SK-N-SH (cell line): Measurements from ENCODE around the gene ARAP1.

Source experiments
- CTCF ChIP-seq: fragments of 200-600 bp; sonication (generic); IDR thresholded peaks from 2 replicates; pipeline ENCODE4 v1.6.1; 2017; ENCODE audit warnings: antibody characterized with exemption, mild to moderate bottlenecking, moderate library complexity
- EP300 ChIP-seq, 2 experiments: IDR thresholded peaks; 2 replicates each; pipeline versions ENCODE4 v1.4.0 to v1.6.1; 2012; ENCODE audit warnings: borderline replicate concordance in 1 of 2, low read depth in 1 of 2, low read length in 1 of 2
- EZH2phosphoT487 ChIP-seq: fragments of 200-600 bp; sonication (generic); IDR thresholded peaks from 2 replicates; pipeline ENCODE4 v1.6.1; 2017; ENCODE audit warnings: low read depth, mixed run types, mild to moderate bottlenecking, antibody characterized with exemption, moderate library complexity, borderline replicate concordance
- FOXJ3 ChIP-seq: sonication (generic); formaldehyde crosslinking; IDR thresholded peaks from 2 replicates; pipeline ENCODE4 v1.5.1; 2020; ENCODE audit warnings: mild to moderate bottlenecking, missing genetic modification reagents
- FOXM1 ChIP-seq: IDR thresholded peaks from 2 replicates; pipeline ENCODE4 v1.4.0; 2012; ENCODE audit warnings: low read depth, mild to moderate bottlenecking
- JUND ChIP-seq: IDR thresholded peaks from 2 replicates; pipeline ENCODE4 v1.4.0; 2012
- MAX ChIP-seq: IDR thresholded peaks from 2 replicates; pipeline ENCODE4 v1.4.0; 2012; ENCODE audit warnings: low read depth
- MEF2A ChIP-seq: IDR thresholded peaks from 2 replicates; pipeline ENCODE4 v1.4.0; 2012; ENCODE audit warnings: low read depth, borderline replicate concordance
- POLR2AphosphoS5 ChIP-seq: IDR thresholded peaks from 2 replicates; pipeline ENCODE4 v1.6.1; 2012; ENCODE audit warnings: low read depth, low read length
- RCOR1 ChIP-seq: fragments of 150-350 bp; IDR thresholded peaks from 2 replicates; pipeline ENCODE4 v1.6.1; 2017; ENCODE audit warnings: antibody characterized with exemption, low read length
- USF1 ChIP-seq: IDR thresholded peaks from 2 replicates; pipeline ENCODE4 v1.4.0; 2012; ENCODE audit warnings: low read depth, borderline replicate concordance

GRCh38 chr11:72716290-72716689, 35.9 kb downstream of the ARAP1 start:
- TF ChIP-seq POLR2AphosphoS5 (no peak), CTCF (no peak), FOXM1 (no peak), EP300 (IDR thresholded peaks at IDR 0.05; ENCODE audit: borderline replicate concordance in 1 of 2, low read depth in 1 of 2, low read length in 1 of 2) (no peak), MEF2A (no peak), USF1 (no peak), MAX (no peak), EZH2phosphoT487 (no peak), FOXJ3 (no peak), RCOR1 (no peak), JUND (no peak)
